Activated B cell treated with CpG ODN at 0.5 μM for 24 hours (primary cell): ENCODE measurements around the gene TLE3. TPM values are rescaled to one million over a fixed set of nuclear protein-coding genes. Genes with fewer than 3 reads are reported as not detected.

ENCODE experiments used
- ATAC-seq: fragments of 200-7000 bp; cut with Tn5 transposase; one replicate; pipeline ENCODE4 v1.10.0; 2021; ENCODE audit warnings: low read depth, mild to moderate bottlenecking, moderate library complexity
- CTCF ChIA-PET: fragments of 350-600 bp; sonication (Branson Sonifier 250); formaldehyde crosslinking; loops from one replicate; lab custom pipeline; 2021; ENCODE audit warnings: antibody characterized with exemption; lab: Charles Lee
- POLR2A ChIA-PET: fragments of 350-600 bp; sonication (Branson Sonifier 250); formaldehyde crosslinking; loops from one replicate; lab custom pipeline; 2021; ENCODE audit warnings: antibody characterized with exemption; lab: Charles Lee
- DNase-seq: peaks from one replicate; pipeline ENCODE4 v3.0.0; 2022
- H3K27ac Mint-ChIP-seq: one replicate; pipeline ENCODE4 v1.8.0; 2020; ENCODE audit warnings: mixed read lengths
- H3K27me3 Mint-ChIP-seq: one replicate; pipeline ENCODE4 v1.8.0; 2021; ENCODE audit warnings: mixed read lengths
- H3K36me3 Mint-ChIP-seq: one replicate; pipeline ENCODE4 v1.8.0; 2021; ENCODE audit warnings: low read depth, mixed read lengths
- H3K4me1 Mint-ChIP-seq: one replicate; pipeline ENCODE4 v1.8.0; 2021; ENCODE audit warnings: mixed read lengths
- H3K4me3 Mint-ChIP-seq: one replicate; pipeline ENCODE4 v1.8.0; 2020; ENCODE audit warnings: mild to moderate bottlenecking, mixed read lengths
- H3K9me3 Mint-ChIP-seq: one replicate; pipeline ENCODE4 v1.8.0; 2020; ENCODE audit warnings: mixed read lengths
- CTCF ChIP-seq: fragments of 200-600 bp; IDR thresholded peaks from one replicate; pipeline ENCODE4 v1.8.0; 2022; ENCODE audit warnings: antibody characterized with exemption, mild to moderate bottlenecking
- intact Hi-C: fragments of 100-400 bp; cut with micrococcal nuclease; formaldehyde crosslinking; loops from one replicate; pipeline ENCODE4 v1.15.1; 2024
- total RNA-seq: library from RNA; stranded (reverse); gene quantifications from 2 replicates; pipeline ENCODE4 v1.2.3, GENCODE V29; 2022

Gene TLE3
- total RNA-seq, 1 donor from 2014 or later: 110 TPM

- H3K4me3 Mint-ChIP-seq: no peak overlapping the region
- ChIA-PET CTCF (no interaction called here), POLR2A (no interaction called here)
- intact Hi-C loops: no loop called here
- no peak overlapping the region for H3K27ac Mint-ChIP-seq
- TF ChIP-seq CTCF: no peak
- ATAC-seq: no peak
- DNase-seq: no peak
- no peaks in the 10 kb centered on the region for H3K36me3 Mint-ChIP-seq
- no peaks in the 10 kb centered on the region for H3K9me3 Mint-ChIP-seq
- peaks cover 5% of the 10 kb centered on the region for H3K4me1 Mint-ChIP-seq
- peaks cover 9% of the 10 kb centered on the region for H3K27me3 Mint-ChIP-seq
Measured at GRCh38 chr15:70112074-70112395, 14.3 kb upstream of the TLE3 start.

- intact Hi-C loops: no loop called here
- no peak for DNase-seq
- Mint-ChIP-seq H3K9me3 (no peaks in the 10 kb centered on the region), H3K27ac (no peak overlapping the region), H3K27me3 (peaks cover 5% of the 10 kb centered on the region), H3K4me1 (peaks cover 5% of the 10 kb centered on the region), H3K36me3 (no peaks in the 10 kb centered on the region), H3K4me3 (no peak overlapping the region)
- ATAC-seq: no peak
- TF ChIP-seq CTCF: no peak
- ChIA-PET POLR2A (no interaction called here), CTCF (interaction anchor here (0.6 kb wide), 1 partner anchor 415 kb away, joined by 3 read pairs; no protein-coding TSS in a partner anchor)
Measured at GRCh38 chr15:70111203-70112073, 13.7 kb upstream of the TLE3 start.

DNA sequence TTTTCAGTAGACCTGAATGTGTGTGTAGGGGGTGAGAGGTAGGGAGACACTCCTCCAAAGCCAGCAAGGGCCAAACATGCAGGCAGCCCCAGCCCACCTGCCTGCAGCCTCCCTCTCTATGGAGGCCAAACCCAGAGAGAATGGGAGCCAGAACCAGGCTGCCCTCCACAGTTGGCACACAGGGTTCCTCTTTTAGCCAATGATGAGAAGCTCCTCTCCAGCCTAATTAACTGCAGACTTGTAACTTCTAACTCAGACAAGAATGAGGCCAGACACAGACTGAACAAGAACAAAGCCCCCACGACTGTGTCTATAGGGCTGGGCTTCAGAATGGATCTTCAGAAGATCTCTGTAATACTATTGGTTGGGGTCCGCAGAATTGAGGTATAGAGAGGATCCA lies 12.3 kb upstream of the TLE3 start:
- CTCF ChIA-PET: no interaction called here
- no peak for TF ChIP-seq CTCF
- no peak overlapping the region for H3K4me3 Mint-ChIP-seq
- H3K4me1 Mint-ChIP-seq: peaks cover 5% of the 10 kb centered on the region
- intact Hi-C loops: loop anchor here (10.0 kb wide), 1 partner anchor 255 kb away; no protein-coding TSS in a partner anchor
- H3K27ac Mint-ChIP-seq: no peak overlapping the region
- peaks cover 5% of the 10 kb centered on the region for H3K27me3 Mint-ChIP-seq
- no peaks in the 10 kb centered on the region for H3K36me3 Mint-ChIP-seq
- POLR2A ChIA-PET: no interaction called here
- H3K9me3 Mint-ChIP-seq: no peaks in the 10 kb centered on the region
- no peak for ATAC-seq
- no peak for DNase-seq

DNA sequence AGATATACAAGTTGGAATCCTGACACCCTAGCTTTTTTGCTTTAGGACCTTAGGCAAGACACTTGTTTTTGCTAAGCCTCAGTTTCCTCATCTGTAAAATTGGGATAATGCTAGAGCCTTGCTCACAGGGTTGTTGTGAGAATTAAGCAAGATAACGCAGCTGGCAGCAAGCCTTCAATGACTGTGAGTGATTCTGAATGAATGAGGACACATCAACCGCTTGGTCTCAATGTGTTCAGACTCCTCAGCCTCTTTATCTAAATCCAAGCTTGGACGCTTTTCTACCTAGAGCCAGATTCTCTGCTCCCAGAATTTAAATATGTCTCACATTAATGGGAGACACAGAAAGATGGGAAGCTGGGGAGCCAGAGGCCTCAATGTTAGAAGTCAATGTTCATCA lies 11.8 kb upstream of the TLE3 start:
- H3K9me3 Mint-ChIP-seq: no peaks in the 10 kb centered on the region
- H3K27ac Mint-ChIP-seq: no peak overlapping the region
- no peak for TF ChIP-seq CTCF
- POLR2A ChIA-PET: interaction anchor here (0.6 kb wide), 1 partner anchor 267 kb away, joined by 9 read pairs; no protein-coding TSS in a partner anchor
- DNase-seq (no peak), ATAC-seq (no peak)
- peaks cover 5% of the 10 kb centered on the region for H3K4me1 Mint-ChIP-seq
- CTCF ChIA-PET: no interaction called here
- peaks cover 5% of the 10 kb centered on the region for H3K27me3 Mint-ChIP-seq
- intact Hi-C loops: loop anchor here (10.0 kb wide), 1 partner anchor 255 kb away; no protein-coding TSS in a partner anchor
- H3K4me3 Mint-ChIP-seq: no peak overlapping the region
- no peaks in the 10 kb centered on the region for H3K36me3 Mint-ChIP-seq

DNA sequence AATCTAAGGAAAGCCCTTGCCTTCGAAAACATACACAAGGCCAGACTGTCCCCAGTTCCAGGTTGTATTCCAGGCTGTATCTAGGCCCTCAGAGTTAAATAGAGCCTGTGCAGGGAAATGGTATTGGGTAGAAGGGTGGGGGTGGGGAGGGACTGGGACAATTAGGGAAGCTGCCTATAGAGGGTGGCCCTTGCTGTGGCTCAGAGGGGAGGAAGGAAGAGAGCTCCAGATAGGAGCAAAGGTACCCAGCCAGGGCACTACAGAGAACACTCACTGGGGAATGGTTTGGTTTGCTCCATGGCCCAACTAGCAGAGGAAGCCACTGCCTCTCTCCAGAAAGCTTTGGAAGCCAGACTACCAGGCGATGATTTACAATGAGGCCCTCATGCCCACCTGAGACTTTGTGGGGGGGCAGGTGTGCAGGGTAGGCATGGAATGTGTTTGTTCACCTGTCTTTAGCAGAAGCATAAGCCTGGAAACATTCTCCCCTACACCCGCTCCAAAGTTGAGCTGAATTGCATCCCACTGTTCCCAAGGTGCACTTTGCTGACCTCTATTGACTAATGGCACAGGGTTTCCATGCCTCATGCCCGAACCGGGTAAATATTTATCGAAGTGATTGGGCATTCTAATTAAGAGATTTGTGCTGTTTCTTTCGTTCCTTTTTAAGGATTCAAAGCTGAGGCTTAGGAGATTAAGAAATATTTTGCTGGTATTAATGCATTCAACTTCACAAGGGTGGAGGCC lies 6.3 kb upstream of the TLE3 start:
- Mint-ChIP-seq H3K4me1 (peaks cover 31% of the 10 kb centered on the region), H3K27me3 (peaks cover 9% of the 10 kb centered on the region), H3K4me3 (no peak overlapping the region), H3K27ac (no peak overlapping the region), H3K9me3 (no peaks in the 10 kb centered on the region), H3K36me3 (peaks cover 4% of the 10 kb centered on the region)
- CTCF ChIA-PET: interaction anchor here (1.3 kb wide), 1 partner anchor 356 kb away, joined by 4 read pairs; no protein-coding TSS in a partner anchor
- ATAC-seq (no peak), DNase-seq (no peak)
- intact Hi-C loops: loop anchor here (10.0 kb wide), 1 partner anchor 261 kb away; no protein-coding TSS in a partner anchor
- TF ChIP-seq CTCF: no peak
- POLR2A ChIA-PET: no interaction called here
